ENCODE results near the gene HINT2. TPM values are rescaled to one million over a fixed set of nuclear protein-coding genes. Genes with fewer than 3 reads are reported as not detected.

HINT2 gene
- total and polyA plus RNA-seq, 2 donors (not counting 1 experiment from before 2014, with no cell fraction given), result 31.9 to 33.6 TPM

DNA sequence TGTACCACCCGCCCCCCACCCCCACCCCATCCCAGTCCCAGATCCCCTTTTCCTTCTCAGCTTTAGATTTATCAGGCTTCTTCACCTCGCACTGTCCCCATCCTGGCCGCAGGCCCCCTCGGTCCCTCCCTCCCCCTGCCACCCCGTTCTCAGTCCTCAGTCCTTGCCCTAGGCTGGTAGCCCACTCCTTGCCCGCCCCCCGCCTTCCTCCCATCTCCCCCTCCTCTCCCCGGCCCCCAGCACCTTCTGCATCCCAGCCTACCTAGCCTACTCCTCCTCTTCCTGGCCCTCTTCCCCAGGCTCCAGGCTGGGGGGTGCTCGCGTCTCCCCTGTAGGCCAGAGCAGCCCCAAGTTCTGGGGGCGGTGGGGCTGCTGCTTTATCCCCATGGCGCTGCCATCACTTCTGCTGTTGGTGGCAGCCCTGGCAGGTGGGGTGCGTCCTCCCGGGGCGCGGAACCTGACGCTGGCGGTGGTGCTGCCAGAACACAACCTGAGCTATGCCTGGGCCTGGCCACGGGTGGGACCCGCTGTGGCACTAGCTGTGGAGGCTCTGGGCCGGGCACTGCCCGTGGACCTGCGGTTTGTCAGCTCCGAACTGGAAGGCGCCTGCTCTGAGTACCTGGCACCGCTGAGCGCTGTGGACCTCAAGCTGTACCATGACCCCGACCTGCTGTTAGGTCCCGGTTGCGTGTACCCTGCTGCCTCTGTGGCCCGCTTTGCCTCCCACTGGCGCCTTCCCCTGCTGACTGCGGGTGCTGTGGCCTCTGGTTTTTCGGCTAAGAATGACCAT, 22.6 kb downstream of the HINT2 start:
- Histone ChIP-seq H3K4me1 (ENCODE audit: control insufficient read depth in 2 of 2, insufficient read depth in 2 of 2, low read length in 2 of 2) (peaks cover 5% of the 10 kb centered on the region in 2 donors), H3K27me3 (replicated peaks in 1 of 4; ENCODE audit: control extremely low read depth in 1 of 4, control insufficient read depth in 3 of 4, insufficient read depth in 4 of 4, low read length in 3 of 4) (peaks cover 0 to 6% (median 3%) of the 10 kb centered on the region in 4 experiments), H3K36me3 (replicated peaks in 1 of 2; ENCODE audit: control extremely low read depth in 1 of 2, control insufficient read depth in 1 of 2, extremely low read depth in 1 of 2, insufficient read depth in 2 of 2, low read length in 1 of 2) (no peaks in the 10 kb centered on the region), H3K79me2 (ENCODE audit: control insufficient read depth, insufficient read depth, low read length) (peaks cover 5% of the 10 kb centered on the region), H3K4me2 (replicated peaks; ENCODE audit: low read depth, low read length, poor library complexity, severe bottlenecking) (no peak overlapping the region), H4K20me1 (ENCODE audit: control insufficient read depth, insufficient read depth, low read length, poor library complexity, severe bottlenecking) (peaks cover 9% of the 10 kb centered on the region), H3K9ac (ENCODE audit: low read length) (no peak overlapping the region), H3K4me3 (ENCODE audit: control extremely low read depth in 1 of 5, extremely low read depth in 1 of 5, insufficient read depth in 1 of 5, low read depth in 2 of 5, low read length in 4 of 5) (no peak overlapping the region), H3K27ac (ENCODE audit: low read length in 2 of 2) (no peak overlapping the region), H3K9me3 (ENCODE audit: control extremely low read depth in 1 of 3, control insufficient read depth in 2 of 3, insufficient read depth in 1 of 3, low read length in 2 of 3) (no peaks in the 10 kb centered on the region), H2AFZ (ENCODE audit: insufficient read depth, low read depth, low read length, poor library complexity, severe bottlenecking) (no peak overlapping the region)
- H3K27ac Mint-ChIP-seq, result no peak overlapping the region
- 97% methylated on average over 30 of the region's 34 CpGs for WGBS (ENCODE audit: insufficient coverage)
- POLR2A ChIA-PET, result no interaction called here
- TF ChIP-seq EZH2 (IDR thresholded peaks at IDR 0.05; ENCODE audit: borderline replicate concordance, insufficient read depth, low read depth, low read length, poor library complexity, severe bottlenecking), result no peak
- TF ChIP-seq, protein P1, sequence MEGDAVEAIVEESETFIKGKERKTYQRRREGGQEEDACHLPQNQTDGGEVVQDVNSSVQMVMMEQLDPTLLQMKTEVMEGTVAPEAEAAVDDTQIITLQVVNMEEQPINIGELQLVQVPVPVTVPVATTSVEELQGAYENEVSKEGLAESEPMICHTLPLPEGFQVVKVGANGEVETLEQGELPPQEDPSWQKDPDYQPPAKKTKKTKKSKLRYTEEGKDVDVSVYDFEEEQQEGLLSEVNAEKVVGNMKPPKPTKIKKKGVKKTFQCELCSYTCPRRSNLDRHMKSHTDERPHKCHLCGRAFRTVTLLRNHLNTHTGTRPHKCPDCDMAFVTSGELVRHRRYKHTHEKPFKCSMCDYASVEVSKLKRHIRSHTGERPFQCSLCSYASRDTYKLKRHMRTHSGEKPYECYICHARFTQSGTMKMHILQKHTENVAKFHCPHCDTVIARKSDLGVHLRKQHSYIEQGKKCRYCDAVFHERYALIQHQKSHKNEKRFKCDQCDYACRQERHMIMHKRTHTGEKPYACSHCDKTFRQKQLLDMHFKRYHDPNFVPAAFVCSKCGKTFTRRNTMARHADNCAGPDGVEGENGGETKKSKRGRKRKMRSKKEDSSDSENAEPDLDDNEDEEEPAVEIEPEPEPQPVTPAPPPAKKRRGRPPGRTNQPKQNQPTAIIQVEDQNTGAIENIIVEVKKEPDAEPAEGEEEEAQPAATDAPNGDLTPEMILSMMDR (IDR thresholded peaks at IDR 0.05), result no peak
- H3K4me1 Mint-ChIP-seq, result peaks cover 9% of the 10 kb centered on the region
- CTCF ChIA-PET, result interaction anchor here (1.0 to 2.6 kb wide), 6 partner anchors 17 to 153 kb away, joined by 3 to 24 read pairs (median 6); partner anchors contain the start of gene SPAG8
- intact Hi-C loops (cut with micrococcal nuclease), result no loop called here
- DNase-seq (no peak), ATAC-seq (ENCODE audit: low read depth) (no peak)
- H3K27me3 Mint-ChIP-seq, result peaks cover 4% of the 10 kb centered on the region
- peak overlapping the region; percentile 29 for H3K4me3 Mint-ChIP-seq
- H3K9me3 Mint-ChIP-seq (ENCODE audit: insufficient read depth), result no peaks in the 10 kb centered on the region

All from B cell (primary cell).